BLaER1 treated with 17β-estradiol and CSF1 and Interleukin-3, amounts not matched to agents 10 nM and 100 nM (cell line): ENCODE data around the gene CHAC2.

Source experiments
- H3K27ac ChIP-seq, 11 experiments: shearing (Covaris generic); formaldehyde crosslinking; 2 replicates each; pipeline ENCODE4 v1.8.1; 2022
- H3K27me3 ChIP-seq, 11 experiments: shearing (Covaris generic); formaldehyde crosslinking; 2 replicates each; pipeline ENCODE4 v1.8.1; 2022
- H3K36me3 ChIP-seq, 11 experiments: shearing (Covaris generic); formaldehyde crosslinking; 2 replicates each; pipeline ENCODE4 v1.8.1; 2022
- H3K4me1 ChIP-seq, 10 experiments: shearing (Covaris generic); formaldehyde crosslinking; 2 replicates each; pipeline ENCODE4 v1.8.1; 2022
- H3K4me2 ChIP-seq, 11 experiments: shearing (Covaris generic); formaldehyde crosslinking; 2 replicates each; pipeline ENCODE4 v1.8.1; 2022
- H3K4me3 ChIP-seq, 10 experiments: shearing (Covaris generic); formaldehyde crosslinking; 2 replicates each; pipeline ENCODE4 v1.8.1; 2022
- H3K9ac ChIP-seq, 11 experiments: shearing (Covaris generic); formaldehyde crosslinking; 2 replicates each; pipeline ENCODE4 v1.8.1; 2022
- H3K9me3 ChIP-seq, 11 experiments: shearing (Covaris generic); formaldehyde crosslinking; replicated peaks in 1 of 11; 2 replicates each; pipeline ENCODE4 v1.8.1; 2022
- H4K20me1 ChIP-seq, 11 experiments: shearing (Covaris generic); formaldehyde crosslinking; 2 replicates each; pipeline ENCODE4 v1.8.1; 2022
- Cebpa-rat ChIP-seq, 11 experiments: shearing (Covaris generic); IDR thresholded peaks; 2 replicates each; pipeline ENCODE4 v1.8.1; 2022

Gene CHAC2

GRCh38 chr2:53768242-53768542, 588 bp downstream of the CHAC2 start:
- Histone ChIP-seq H3K27me3 (no peaks in the 10 kb centered on the region), H3K4me2 (peak overlapping the region; percentile 67 to 97 (median 81)), H3K4me1 (peaks cover 16 to 28% (median 20%) of the 10 kb centered on the region in 10 experiments), H3K27ac (peak overlapping the region in 10 of 11 experiments; percentile 71 to 91 (median 86); a peak in 20 of 22 replicates), H4K20me1 (no peaks in the 10 kb centered on the region; a peak in 1 of 22 replicates), H3K9ac (peak overlapping the region; percentile 83 to 92 (median 88)), H3K36me3 (peaks cover 8 to 31% (median 22%) of the 10 kb centered on the region in 11 experiments), H3K9me3 (no peaks in the 10 kb centered on the region), H3K4me3 (peak overlapping the region; percentile 76 to 90 (median 84))
- TF ChIP-seq Cebpa-rat (IDR thresholded peaks at IDR 0.05), result no peak

- no peaks in the 10 kb centered on the region for H3K9me3 ChIP-seq
- no peak overlapping the region for H3K27ac ChIP-seq
- H3K36me3 ChIP-seq, result peaks cover 12 to 31% (median 22%) of the 10 kb centered on the region in 11 experiments; a peak in 18 of 22 replicates
- no peak overlapping the region for H3K9ac ChIP-seq
- peaks cover 16 to 28% (median 20%) of the 10 kb centered on the region in 10 experiments for H3K4me1 ChIP-seq
- peak overlapping the region in 3 of 10 experiments; percentile 76 to 83 (median 82); a peak in 2 of 20 replicates for H3K4me3 ChIP-seq
- H4K20me1 ChIP-seq, result peaks cover 0 to 12% (median 0%) of the 10 kb centered on the region in 11 experiments; a peak in 3 of 22 replicates
- H3K4me2 ChIP-seq, result peak overlapping the region in 10 of 11 experiments; percentile 67 to 97 (median 80); a peak in 20 of 22 replicates
- no peak for TF ChIP-seq Cebpa-rat (IDR thresholded peaks at IDR 0.05)
- H3K27me3 ChIP-seq, result no peaks in the 10 kb centered on the region
Observed at GRCh38 chr2:53769318-53769945, 1.8 kb downstream of the CHAC2 start.

GRCh38 chr2:53770264-53770663, 2.7 kb downstream of the CHAC2 start:
- H3K36me3 ChIP-seq, result peaks cover 10 to 31% (median 16%) of the 10 kb centered on the region in 11 experiments; a peak in 16 of 22 replicates
- H4K20me1 ChIP-seq, result peaks cover 0 to 12% (median 0%) of the 10 kb centered on the region in 11 experiments; a peak in 3 of 22 replicates
- H3K9me3 ChIP-seq, result no peaks in the 10 kb centered on the region
- no peak for TF ChIP-seq Cebpa-rat (IDR thresholded peaks at IDR 0.05)
- H3K4me1 ChIP-seq, result peaks cover 16 to 28% (median 20%) of the 10 kb centered on the region in 10 experiments
- no peak overlapping the region for H3K27ac ChIP-seq
- no peak overlapping the region for H3K4me3 ChIP-seq
- H3K27me3 ChIP-seq, result no peaks in the 10 kb centered on the region
- no peak overlapping the region for H3K9ac ChIP-seq
- no peak overlapping the region for H3K4me2 ChIP-seq

GRCh38 chr2:53777134-53777533, 9.5 kb downstream of the CHAC2 start:
- TF ChIP-seq Cebpa-rat (IDR thresholded peaks at IDR 0.05), result no peak
- H3K4me2 ChIP-seq, result 0 out of 22 replicates have a peak overlapping the region, but pooled peaks of 1 of the 11 experiments have one; percentile 0
- no peaks in the 10 kb centered on the region; a peak in 1 of 22 replicates for H3K9me3 ChIP-seq
- H3K27ac ChIP-seq, result no peak overlapping the region
- H3K27me3 ChIP-seq, result no peaks in the 10 kb centered on the region
- H3K4me3 ChIP-seq, result no peak overlapping the region
- peaks cover 22 to 90% (median 67%) of the 10 kb centered on the region in 11 experiments; a peak in 21 of 22 replicates for H3K36me3 ChIP-seq
- H3K9ac ChIP-seq, result no peak overlapping the region
- H3K4me1 ChIP-seq, result peaks cover 0 to 27% (median 0%) of the 10 kb centered on the region in 10 experiments; a peak in 5 of 20 replicates
- H4K20me1 ChIP-seq, result peaks cover 0 to 18% (median 6%) of the 10 kb centered on the region in 11 experiments; a peak in 11 of 22 replicates

- Histone ChIP-seq H3K9ac (no peak overlapping the region), H3K27me3 (no peaks in the 10 kb centered on the region), H3K4me2 (peak overlapping the region in 2 of 11 experiments; percentile 61 to 65; a peak in 4 of 22 replicates), H3K4me3 (no peak overlapping the region), H4K20me1 (peaks cover 0 to 18% (median 6%) of the 10 kb centered on the region in 11 experiments; a peak in 11 of 22 replicates), H3K36me3 (peaks cover 18 to 96% (median 69%) of the 10 kb centered on the region in 11 experiments; a peak in 21 of 22 replicates), H3K27ac (peak overlapping the region in 3 of 11 experiments; percentile 3 to 53 (median 38); a peak in 2 of 22 replicates), H3K9me3 (no peaks in the 10 kb centered on the region; a peak in 1 of 22 replicates), H3K4me1 (peaks cover 0 to 33% (median 2%) of the 10 kb centered on the region in 10 experiments; a peak in 8 of 20 replicates)
- TF ChIP-seq Cebpa-rat (IDR thresholded peaks at IDR 0.05), result no peak
Observed at GRCh38 chr2:53778536-53779162, 11.0 kb downstream of the CHAC2 start.

GRCh38 chr2:53780056-53780455, 12.5 kb downstream of the CHAC2 start:
- Histone ChIP-seq H3K27me3 (no peaks in the 10 kb centered on the region), H3K36me3 (peaks cover 12 to 82% (median 66%) of the 10 kb centered on the region in 11 experiments; a peak in 21 of 22 replicates), H3K9ac (no peak overlapping the region), H3K4me1 (peaks cover 10 to 47% (median 16%) of the 10 kb centered on the region in 10 experiments), H3K9me3 (no peaks in the 10 kb centered on the region; a peak in 1 of 22 replicates), H4K20me1 (peaks cover 0 to 30% (median 6%) of the 10 kb centered on the region in 11 experiments; a peak in 12 of 22 replicates), H3K4me3 (no peak overlapping the region), H3K27ac (no peak overlapping the region), H3K4me2 (no peak overlapping the region)
- TF ChIP-seq Cebpa-rat (IDR thresholded peaks at IDR 0.05), result no peak

GRCh38 chr2:53782676-53783075, 15.1 kb downstream of the CHAC2 start:
- H3K4me3 ChIP-seq, result no peak overlapping the region
- H3K4me2 ChIP-seq, result no peak overlapping the region
- TF ChIP-seq Cebpa-rat (IDR thresholded peaks at IDR 0.05), result no peak; a peak in 1 of 22 replicates
- H3K9me3 ChIP-seq, result no peaks in the 10 kb centered on the region; a peak in 1 of 22 replicates
- H3K9ac ChIP-seq, result no peak overlapping the region
- H3K27me3 ChIP-seq, result no peaks in the 10 kb centered on the region
- peaks cover 12 to 57% (median 51%) of the 10 kb centered on the region in 11 experiments; a peak in 21 of 22 replicates for H3K36me3 ChIP-seq
- H3K4me1 ChIP-seq, result peaks cover 17 to 43% (median 24%) of the 10 kb centered on the region in 10 experiments
- peaks cover 0 to 34% (median 6%) of the 10 kb centered on the region in 11 experiments; a peak in 8 of 22 replicates for H4K20me1 ChIP-seq
- no peak overlapping the region for H3K27ac ChIP-seq

- H3K36me3 ChIP-seq, result peaks cover 12 to 44% (median 38%) of the 10 kb centered on the region in 11 experiments; a peak in 21 of 22 replicates
- no peak overlapping the region for H3K4me3 ChIP-seq
- H3K4me2 ChIP-seq, result peak overlapping the region; percentile 84 to 96 (median 90)
- no peak overlapping the region; a peak in 1 of 22 replicates for H3K27ac ChIP-seq
- peaks cover 23 to 45% (median 36%) of the 10 kb centered on the region in 10 experiments for H3K4me1 ChIP-seq
- peak overlapping the region in 9 of 11 experiments; percentile 9 to 99 (median 85); a peak in 10 of 22 replicates for H3K9ac ChIP-seq
- H3K9me3 ChIP-seq, result no peaks in the 10 kb centered on the region; a peak in 1 of 22 replicates
- no peaks in the 10 kb centered on the region for H3K27me3 ChIP-seq
- TF ChIP-seq Cebpa-rat (IDR thresholded peaks at IDR 0.05), result no peak
- H4K20me1 ChIP-seq, result peaks cover 0 to 46% (median 6%) of the 10 kb centered on the region in 11 experiments; a peak in 9 of 22 replicates
Observed at GRCh38 chr2:53784436-53784835, 16.8 kb downstream of the CHAC2 start.
